Effector memory CD8-positive, alpha-beta T cell (primary cell): Measurements from ENCODE around the gene GGNBP2.

Source experiments
- ATAC-seq: fragments of 150-1000 bp; cut with Tn5 transposase; replicated peaks from 2 replicates; pipeline ENCODE4 v1.10.0; 2021; ENCODE audit warnings: mild to moderate bottlenecking, moderate library complexity
- DNase-seq, 3 experiments: peaks; one replicate each; pipeline ENCODE4 v3.0.0; 2021
- H3K27ac Mint-ChIP-seq, 2 donors: one replicate each; pipeline ENCODE4 v1.8.0; 2022; ENCODE audit warnings: mild to moderate bottlenecking in 2 of 2, mixed read lengths in 2 of 2, moderate library complexity in 2 of 2
- H3K27me3 Mint-ChIP-seq, 2 donors: one replicate each; pipeline ENCODE4 v1.8.0; 2022; ENCODE audit warnings: mixed read lengths in 2 of 2
- H3K36me3 Mint-ChIP-seq: one replicate; pipeline ENCODE4 v1.8.0; 2022; ENCODE audit warnings: mild to moderate bottlenecking, moderate library complexity, mixed read lengths; ENCODE audit not compliant: insufficient read depth
- H3K4me1 Mint-ChIP-seq, 2 donors: one replicate each; pipeline ENCODE4 v1.8.0; 2022; ENCODE audit warnings: low read depth in 2 of 2, mixed read lengths in 2 of 2
- H3K4me3 Mint-ChIP-seq, 2 donors: one replicate each; pipeline ENCODE4 v1.8.0; 2022; ENCODE audit warnings: mild to moderate bottlenecking in 2 of 2, mixed read lengths in 2 of 2, moderate library complexity in 2 of 2
- H3K9me3 Mint-ChIP-seq, 2 donors: one replicate each; pipeline ENCODE4 v1.8.0; 2022; ENCODE audit warnings: mixed read lengths in 2 of 2

Gene GGNBP2

GRCh38 chr17:36593656-36594316 lies 49.1 kb downstream of the GGNBP2 start:
- no peak for ATAC-seq
- Mint-ChIP-seq H3K36me3 (peaks cover 24% of the 10 kb centered on the region), H3K9me3 (no peaks in the 10 kb centered on the region), H3K27ac (no peak overlapping the region), H3K27me3 (no peaks in the 10 kb centered on the region), H3K4me1 (peaks cover 16 to 18% of the 10 kb centered on the region in 2 donors), H3K4me3 (no peak overlapping the region)
- no peak for DNase-seq

GRCh38 chr17:36594626-36595401 lies 50.1 kb downstream of the GGNBP2 start:
- Mint-ChIP-seq H3K27ac (no peak overlapping the region), H3K27me3 (no peaks in the 10 kb centered on the region), H3K36me3 (peaks cover 14% of the 10 kb centered on the region), H3K9me3 (no peaks in the 10 kb centered on the region), H3K4me3 (no peak overlapping the region), H3K4me1 (peaks cover 15 to 16% of the 10 kb centered on the region in 2 donors)
- ATAC-seq, result no peak
- no peak for DNase-seq

GRCh38 chr17:36597226-36597625 lies 52.5 kb downstream of the GGNBP2 start:
- H3K4me1 Mint-ChIP-seq, result peaks cover 16 to 19% of the 10 kb centered on the region in 2 donors
- H3K27me3 Mint-ChIP-seq, result no peaks in the 10 kb centered on the region
- H3K27ac Mint-ChIP-seq, result no peak overlapping the region
- no peak for ATAC-seq
- no peak for DNase-seq
- H3K36me3 Mint-ChIP-seq, result peaks cover 11% of the 10 kb centered on the region
- H3K9me3 Mint-ChIP-seq, result no peaks in the 10 kb centered on the region
- no peak overlapping the region for H3K4me3 Mint-ChIP-seq

- Mint-ChIP-seq H3K4me1 (peaks cover 15 to 18% of the 10 kb centered on the region in 2 donors), H3K9me3 (no peaks in the 10 kb centered on the region), H3K4me3 (no peak overlapping the region), H3K36me3 (peaks cover 12% of the 10 kb centered on the region), H3K27ac (no peak overlapping the region), H3K27me3 (no peaks in the 10 kb centered on the region)
- DNase-seq (no peak), ATAC-seq (no peak)
Observed at GRCh38 chr17:36597866-36598777, 53.4 kb downstream of the GGNBP2 start.

GRCh38 chr17:36598951-36599401 lies 54.3 kb downstream of the GGNBP2 start:
- H3K4me3 Mint-ChIP-seq, result no peak overlapping the region
- H3K36me3 Mint-ChIP-seq, result peaks cover 12% of the 10 kb centered on the region
- H3K4me1 Mint-ChIP-seq, result peaks cover 14 to 19% of the 10 kb centered on the region in 2 donors
- no peaks in the 10 kb centered on the region for H3K9me3 Mint-ChIP-seq
- DNase-seq, result no peak
- ATAC-seq, result no peak
- H3K27me3 Mint-ChIP-seq, result no peaks in the 10 kb centered on the region
- H3K27ac Mint-ChIP-seq, result no peak overlapping the region

- ATAC-seq (no peak), DNase-seq (no peak)
- H3K9me3 Mint-ChIP-seq, result no peaks in the 10 kb centered on the region
- no peak overlapping the region for H3K27ac Mint-ChIP-seq
- no peaks in the 10 kb centered on the region for H3K27me3 Mint-ChIP-seq
- H3K36me3 Mint-ChIP-seq, result peaks cover 12% of the 10 kb centered on the region
- H3K4me1 Mint-ChIP-seq, result peaks cover 20 to 21% of the 10 kb centered on the region in 2 donors
- H3K4me3 Mint-ChIP-seq, result no peak overlapping the region
Observed at GRCh38 chr17:36599546-36600250, 55.0 kb downstream of the GGNBP2 start.

GRCh38 chr17:36600465-36600864 lies 55.7 kb downstream of the GGNBP2 start:
- Mint-ChIP-seq H3K27ac (peak overlapping the region; percentile 93 to 96), H3K9me3 (no peaks in the 10 kb centered on the region), H3K4me3 (peak overlapping the region; percentile 88 to 95), H3K36me3 (peaks cover 12% of the 10 kb centered on the region), H3K4me1 (peaks cover 24 to 25% of the 10 kb centered on the region in 2 donors), H3K27me3 (no peaks in the 10 kb centered on the region)
- DNase-seq (no peak), ATAC-seq (no peak)

GRCh38 chr17:36600936-36601302 lies 56.2 kb downstream of the GGNBP2 start:
- no peaks in the 10 kb centered on the region for H3K9me3 Mint-ChIP-seq
- peaks cover 12% of the 10 kb centered on the region for H3K36me3 Mint-ChIP-seq
- peak overlapping the region; percentile 93 to 96 for H3K27ac Mint-ChIP-seq
- H3K4me3 Mint-ChIP-seq, result peak overlapping the region; percentile 88 to 95
- H3K27me3 Mint-ChIP-seq, result no peaks in the 10 kb centered on the region
- peaks cover 28 to 29% of the 10 kb centered on the region in 2 donors for H3K4me1 Mint-ChIP-seq
- no peak for DNase-seq
- peak; percentile 12 for ATAC-seq

- DNase-seq (peak; percentile 78 to 83 (median 78)), ATAC-seq (peak; percentile 84)
- Mint-ChIP-seq H3K27ac (peak within 1 kb of the TSS; percentile 93 to 96), H3K36me3 (peaks cover 12% of the 10 kb centered on the region), H3K9me3 (no peaks in the 10 kb centered on the region), H3K4me3 (peak within 1 kb of the TSS; percentile 88 to 95), H3K27me3 (no peaks in the 10 kb centered on the region), H3K4me1 (peaks cover 31 to 33% of the 10 kb centered on the region in 2 donors)
Observed at GRCh38 chr17:36601303-36602029, 56.7 kb downstream of the GGNBP2 start, which contains the start of gene MRM1. TSS of gene MRM1 (plus strand) at chr17:36601583. CDS start at chr17:36601811, 228 bp downstream.

- H3K27ac Mint-ChIP-seq, result peak overlapping the region; percentile 79 to 96
- peak overlapping the region; percentile 88 to 95 for H3K4me3 Mint-ChIP-seq
- no peaks in the 10 kb centered on the region for H3K27me3 Mint-ChIP-seq
- DNase-seq, result peak in 1 of 3 experiments; percentile 19
- peaks cover 12% of the 10 kb centered on the region for H3K36me3 Mint-ChIP-seq
- no peak for ATAC-seq
- no peaks in the 10 kb centered on the region for H3K9me3 Mint-ChIP-seq
- H3K4me1 Mint-ChIP-seq, result peaks cover 31 to 33% of the 10 kb centered on the region in 2 donors
Observed at GRCh38 chr17:36602030-36602748, 57.5 kb downstream of the GGNBP2 start.

- Mint-ChIP-seq H3K4me3 (peak overlapping the region; percentile 88 to 95), H3K27me3 (no peaks in the 10 kb centered on the region), H3K27ac (peak overlapping the region; percentile 79 to 96), H3K9me3 (no peaks in the 10 kb centered on the region), H3K36me3 (peaks cover 9% of the 10 kb centered on the region), H3K4me1 (peaks cover 33% of the 10 kb centered on the region in 2 donors)
- DNase-seq (peak; percentile 56 to 68 (median 63)), ATAC-seq (peak; percentile 39)
Observed at GRCh38 chr17:36602924-36603384, 58.2 kb downstream of the GGNBP2 start.
